ENCODE measurements around the gene SPAG16.

The SPAG16 gene

GRCh38 chr2:213806125-213806726 is 522.0 kb downstream of the SPAG16 start:
- DNase-seq (ENCODE audit: low read depth in 2 of 2): no peak

- no peak for DNase-seq (ENCODE audit: low read depth in 2 of 2)
These were observed 532.3 kb downstream of the SPAG16 start for GRCh38 chr2:213816583-213816982.

GRCh38 chr2:213818436-213818835 is 534.2 kb downstream of the SPAG16 start:
- no peak for DNase-seq (ENCODE audit: low read depth in 2 of 2)

- DNase-seq (ENCODE audit: low read depth in 2 of 2): no peak
These were observed 550.1 kb downstream of the SPAG16 start for GRCh38 chr2:213834331-213834730.

GRCh38 chr2:213834746-213835145 is 550.5 kb downstream of the SPAG16 start:
- no peak for DNase-seq (ENCODE audit: low read depth in 2 of 2)

- no peak for DNase-seq (ENCODE audit: low read depth in 2 of 2)
These were observed 562.6 kb downstream of the SPAG16 start for GRCh38 chr2:213846856-213847255.

- no peak for DNase-seq (ENCODE audit: low read depth in 2 of 2)
These were observed 563.1 kb downstream of the SPAG16 start for GRCh38 chr2:213847316-213847715.

- no peak for DNase-seq (ENCODE audit: low read depth in 2 of 2)
These were observed 564.4 kb downstream of the SPAG16 start for GRCh38 chr2:213848631-213849030.

GRCh38 chr2:213861638-213862037 is 577.4 kb downstream of the SPAG16 start:
- no peak for DNase-seq (ENCODE audit: low read depth in 2 of 2)

GRCh38 chr2:213862407-213863076 is 578.3 kb downstream of the SPAG16 start:
- no peak for DNase-seq (ENCODE audit: low read depth in 2 of 2)

- DNase-seq (ENCODE audit: low read depth in 2 of 2): no peak
These were observed 579.3 kb downstream of the SPAG16 start for GRCh38 chr2:213863541-213863940.

- no peak for DNase-seq (ENCODE audit: low read depth in 2 of 2)
These were observed 584.3 kb downstream of the SPAG16 start for GRCh38 chr2:213868526-213868925.

- no peak for DNase-seq (ENCODE audit: low read depth in 2 of 2)
These were observed 601.2 kb downstream of the SPAG16 start for GRCh38 chr2:213885485-213885884.

- no peak for DNase-seq (ENCODE audit: low read depth in 2 of 2)
These were observed 630.2 kb downstream of the SPAG16 start for GRCh38 chr2:213914510-213914909.

GRCh38 chr2:213920014-213920413 is 635.8 kb downstream of the SPAG16 start:
- DNase-seq (ENCODE audit: low read depth in 2 of 2): no peak

- DNase-seq (ENCODE audit: low read depth in 2 of 2): no peak
These were observed 639.3 kb downstream of the SPAG16 start for GRCh38 chr2:213923543-213923942.

GRCh38 chr2:213934560-213934959 is 650.3 kb downstream of the SPAG16 start:
- DNase-seq (ENCODE audit: low read depth in 2 of 2): no peak

GRCh38 chr2:213958086-213958485 is 673.8 kb downstream of the SPAG16 start:
- DNase-seq (ENCODE audit: low read depth in 2 of 2): no peak

- no peak for DNase-seq (ENCODE audit: low read depth in 2 of 2)
These were observed 675.3 kb downstream of the SPAG16 start for GRCh38 chr2:213959589-213959988.

GRCh38 chr2:213971536-213971935 is 687.3 kb downstream of the SPAG16 start:
- no peak for DNase-seq (ENCODE audit: low read depth in 2 of 2)

- DNase-seq (ENCODE audit: low read depth in 2 of 2): no peak
These were observed 696.6 kb downstream of the SPAG16 start for GRCh38 chr2:213980883-213981282.

- DNase-seq (ENCODE audit: low read depth in 2 of 2): no peak
These were observed 704.9 kb downstream of the SPAG16 start for GRCh38 chr2:213989207-213989606.

GRCh38 chr2:213991453-213992108 is 707.3 kb downstream of the SPAG16 start:
- DNase-seq (ENCODE audit: low read depth in 2 of 2): no peak

Measured in stimulated activated CD4-positive, alpha-beta T cell treated with anti-CD3 and anti-CD28 coated beads, Interleukin-15, amount 100 ng/mL, for 48 hours (primary cell).